GM19438 (cell line): Measurements from ENCODE around the gene FAM204A.

ENCODE experiments used
- ATAC-seq: cut with Tn5 transposase; IDR thresholded peaks from one replicate; pipeline ENCODE4 v1.9.1; 2021; ENCODE audit warnings: low read depth; ENCODE audit not compliant: unreplicated experiment

The FAM204A gene

DNA sequence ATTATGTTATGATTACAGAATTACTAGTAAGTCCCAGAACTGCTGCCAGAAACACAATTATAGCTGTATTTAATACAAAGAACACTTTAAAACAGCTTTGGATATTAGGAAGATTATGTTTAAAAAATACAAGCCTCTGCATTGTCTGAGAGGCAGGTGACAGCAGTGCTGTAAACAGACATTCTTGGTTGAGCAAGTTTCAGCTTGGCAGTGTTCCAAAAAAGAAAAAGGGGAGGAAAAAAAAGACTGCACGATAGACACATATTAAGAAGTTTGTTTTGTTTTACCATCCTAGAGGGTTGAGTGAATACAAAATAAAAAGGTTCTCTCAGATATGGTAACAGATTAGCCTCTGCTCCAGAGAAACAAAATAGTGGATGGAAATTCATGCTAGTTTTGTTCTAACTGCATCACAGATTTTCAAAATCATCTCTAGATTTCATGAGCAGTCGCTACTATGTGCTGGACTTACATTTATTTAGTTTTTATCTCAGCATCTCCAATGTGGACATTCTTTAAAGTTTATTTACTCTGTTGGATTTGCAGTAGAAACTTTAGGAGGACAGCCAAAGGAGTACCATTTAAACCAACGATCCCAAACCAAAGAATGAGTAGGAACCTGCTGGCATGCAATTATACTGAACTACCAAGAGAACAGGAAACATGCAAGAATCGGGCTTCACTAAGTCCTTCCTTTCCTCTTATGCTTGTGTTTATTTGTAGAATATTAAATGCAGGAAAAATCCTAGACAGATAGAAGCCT is 9.0 kb downstream of the FAM204A start:
- no peak for ATAC-seq

DNA sequence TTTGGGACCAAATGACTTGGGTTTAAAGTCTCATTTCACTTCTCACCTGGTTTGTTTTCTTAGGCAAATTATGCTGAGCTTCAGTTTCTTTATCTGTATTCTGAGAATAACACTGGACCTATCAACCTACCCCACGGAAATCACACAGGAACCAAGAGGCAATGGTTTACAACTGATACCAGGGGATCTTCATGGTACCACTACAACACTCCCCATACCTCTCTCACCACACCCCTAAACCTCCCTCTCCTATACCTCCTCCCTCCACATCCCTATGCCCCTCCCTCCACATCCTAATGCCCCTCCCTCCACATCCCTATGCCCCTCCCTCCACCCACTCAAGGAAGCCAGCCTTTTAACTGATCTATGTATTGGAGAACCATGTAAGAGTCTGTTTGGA is 9.9 kb downstream of the FAM204A start:
- no peak for ATAC-seq

DNA sequence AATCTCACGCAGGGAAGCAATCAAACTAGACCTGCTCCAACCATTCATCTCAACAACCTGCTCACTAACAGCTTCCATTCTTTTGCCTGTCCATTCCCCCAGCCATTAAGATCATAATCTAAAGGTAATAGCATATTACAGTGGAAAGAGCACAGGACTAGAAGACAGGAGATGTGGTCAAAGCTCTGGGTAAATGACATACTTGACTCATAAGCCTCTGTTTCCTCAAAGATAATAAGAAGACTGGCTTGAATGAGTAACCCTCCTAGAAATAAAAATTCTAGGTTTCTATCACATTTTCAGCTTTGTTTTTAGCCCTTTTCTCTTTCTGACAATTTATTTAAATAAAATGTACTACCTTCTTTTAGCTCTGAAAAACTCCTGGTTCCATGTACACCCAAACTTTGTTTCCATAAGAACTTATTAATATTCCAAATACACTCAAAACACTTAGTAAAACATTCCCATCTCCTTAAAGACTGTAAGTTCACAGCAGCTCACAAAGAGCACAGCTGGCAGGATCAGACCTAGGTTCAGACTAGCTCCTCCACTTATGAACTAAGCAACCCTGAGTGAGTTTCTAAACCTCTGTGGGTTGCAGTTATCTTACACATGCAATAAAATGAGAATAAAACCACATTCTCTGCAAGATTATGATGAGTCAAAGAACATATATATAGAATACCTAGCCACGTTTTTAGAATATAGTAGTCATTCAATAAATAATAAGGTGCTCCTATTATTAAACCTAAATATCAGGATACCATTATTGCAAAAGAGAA is 11.6 kb downstream of the FAM204A start:
- no peak for ATAC-seq

DNA sequence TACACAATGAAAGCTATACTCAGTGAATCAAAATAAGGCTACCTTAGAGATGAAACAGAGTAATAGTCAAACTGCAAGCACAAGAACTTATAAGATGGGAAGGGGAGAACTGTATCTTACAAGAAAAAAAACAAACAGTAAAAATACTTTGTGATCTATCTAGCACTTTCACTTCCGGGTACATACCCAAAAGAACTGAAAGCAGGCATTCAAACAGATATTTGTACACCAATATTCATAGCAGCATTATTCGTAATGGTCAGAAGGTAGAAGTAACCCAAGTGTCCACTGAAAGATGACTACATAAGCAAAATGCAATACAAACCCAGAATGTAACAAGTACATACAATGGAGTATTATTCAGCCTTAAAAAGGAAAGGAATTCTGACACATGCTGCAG is 18.0 kb downstream of the FAM204A start:
- no peak for ATAC-seq

DNA sequence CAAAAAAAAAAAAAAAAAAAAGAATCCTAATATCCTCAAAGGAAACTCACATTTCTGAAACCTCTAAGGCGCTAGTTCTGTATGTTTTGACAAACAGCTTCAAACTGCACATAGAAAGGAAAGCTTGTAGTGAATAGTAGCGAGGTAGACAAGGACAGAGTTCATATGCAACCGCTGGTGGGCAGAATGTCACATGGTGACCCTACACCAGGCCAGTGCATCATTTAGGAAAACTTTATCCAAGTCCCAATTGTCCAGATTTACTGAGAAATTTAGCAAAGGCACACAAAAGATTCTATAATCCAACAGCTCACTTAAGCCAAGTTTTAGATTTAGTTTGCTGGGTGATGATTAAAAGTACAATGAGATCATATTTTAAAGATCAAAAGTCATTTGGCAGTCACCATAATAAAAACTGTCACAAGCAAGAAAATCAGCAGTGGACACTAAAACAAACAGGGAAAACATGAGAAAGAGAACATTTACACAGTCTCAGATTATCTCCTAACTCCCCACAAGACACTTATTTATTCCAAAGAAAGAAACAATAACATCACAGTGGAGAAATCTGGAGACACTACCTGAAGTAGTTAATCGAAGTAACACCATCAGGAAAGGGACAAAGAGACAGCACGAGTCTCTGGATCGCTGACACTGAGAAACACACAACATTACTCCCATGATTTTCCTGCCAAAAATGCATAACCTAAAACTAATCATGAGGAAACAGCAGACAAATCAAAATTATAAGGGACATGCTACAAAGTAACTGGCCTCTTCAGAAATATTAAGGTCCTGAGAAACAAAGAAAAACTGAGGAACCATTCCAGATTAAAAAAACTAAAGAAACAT is 20.2 kb downstream of the FAM204A start:
- no peak for ATAC-seq

DNA sequence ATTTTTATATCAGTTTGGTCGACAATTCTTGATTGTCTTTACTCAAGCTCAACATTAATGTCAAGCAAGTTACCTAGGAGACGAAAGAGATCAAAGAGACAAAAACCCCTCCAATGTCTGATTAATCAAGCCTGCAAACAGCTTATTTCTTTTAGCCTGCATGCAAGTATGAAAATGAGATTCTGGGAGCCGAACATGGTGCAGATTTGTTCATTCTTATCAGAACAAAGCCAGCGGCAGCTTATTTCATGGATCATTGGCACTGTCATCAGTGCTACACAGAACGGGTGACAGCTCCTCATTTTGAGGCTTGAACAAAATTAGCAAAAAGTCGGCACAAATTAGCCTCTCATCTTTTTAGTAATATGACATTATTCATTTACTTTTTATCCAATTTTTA is 26.5 kb downstream of the FAM204A start:
- ATAC-seq, result no peak

DNA sequence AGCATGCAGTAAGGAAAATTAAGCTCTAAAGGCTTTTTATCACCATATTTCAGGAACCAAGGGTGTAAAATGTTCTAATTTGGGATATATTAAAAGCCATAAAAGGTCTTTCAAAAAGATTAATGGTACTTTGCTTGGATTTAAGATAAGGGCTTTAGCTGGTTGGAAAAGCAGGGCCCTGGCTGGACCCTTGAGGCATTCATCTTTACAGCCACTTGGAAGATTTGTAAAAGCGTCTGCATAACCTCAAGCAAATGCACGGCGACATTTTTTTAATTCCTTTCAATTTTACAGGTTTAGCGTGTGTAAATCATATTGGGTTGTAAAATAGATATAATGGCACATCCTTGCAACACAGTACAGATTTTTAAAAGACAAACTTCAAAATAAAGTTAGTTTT is 27.2 kb downstream of the FAM204A start:
- no peak for ATAC-seq

DNA sequence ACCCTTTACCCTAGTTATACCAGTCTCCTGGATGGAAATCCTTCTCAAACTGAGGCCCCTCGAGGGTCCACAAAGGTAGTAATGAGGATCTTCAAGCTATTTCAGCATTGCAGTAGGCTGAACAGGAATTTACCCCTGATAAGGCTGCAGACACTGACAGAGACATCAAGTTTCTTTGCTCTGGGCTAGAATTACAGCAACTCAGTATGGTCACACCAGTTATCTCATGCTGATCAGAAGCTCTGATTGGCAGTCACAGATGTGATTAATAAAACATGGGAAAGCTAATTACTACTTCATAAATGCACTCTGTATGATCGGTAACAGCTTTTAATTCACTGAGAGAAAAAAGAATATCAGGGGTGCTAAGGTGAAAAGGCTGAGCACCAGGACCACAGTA is 30.6 kb downstream of the FAM204A start:
- no peak for ATAC-seq

DNA sequence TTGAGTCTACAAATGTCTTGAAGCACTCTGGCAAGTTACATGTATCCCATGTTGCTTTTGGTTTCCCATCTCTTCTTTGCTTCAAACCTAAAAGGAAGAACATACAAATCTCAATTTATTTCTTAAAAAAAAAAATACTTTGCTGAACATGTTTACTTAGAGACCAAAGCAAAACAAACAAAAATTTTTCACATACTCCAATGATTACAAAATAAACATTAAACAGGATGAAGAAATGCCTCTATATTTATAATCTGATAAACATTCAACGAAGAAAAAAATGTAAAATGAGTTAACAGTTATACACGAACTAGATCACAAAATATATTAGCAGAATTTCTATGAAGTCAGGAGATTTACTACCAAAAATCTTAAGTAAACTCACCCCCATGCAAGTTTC is 31.3 kb downstream of the FAM204A start:
- ATAC-seq, result no peak

DNA sequence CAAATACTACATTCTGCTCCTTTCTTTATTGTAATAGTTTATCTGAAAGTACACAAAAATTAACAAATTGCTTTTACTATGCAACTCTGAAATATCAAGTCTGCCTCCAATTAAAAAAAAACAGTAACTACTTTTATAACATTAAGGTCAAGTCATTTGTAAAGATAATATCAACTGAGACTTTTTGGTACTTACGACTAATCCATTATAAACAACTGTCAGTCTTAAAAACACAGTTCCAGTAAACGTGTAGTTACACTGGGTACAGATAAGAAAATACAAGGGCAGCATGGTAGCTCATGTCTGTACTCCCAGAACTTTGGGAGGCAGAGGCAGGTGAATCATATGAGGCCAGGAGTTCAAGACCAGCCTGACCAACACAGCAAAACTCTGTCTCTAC is 32.2 kb downstream of the FAM204A start:
- ATAC-seq, result no peak

DNA sequence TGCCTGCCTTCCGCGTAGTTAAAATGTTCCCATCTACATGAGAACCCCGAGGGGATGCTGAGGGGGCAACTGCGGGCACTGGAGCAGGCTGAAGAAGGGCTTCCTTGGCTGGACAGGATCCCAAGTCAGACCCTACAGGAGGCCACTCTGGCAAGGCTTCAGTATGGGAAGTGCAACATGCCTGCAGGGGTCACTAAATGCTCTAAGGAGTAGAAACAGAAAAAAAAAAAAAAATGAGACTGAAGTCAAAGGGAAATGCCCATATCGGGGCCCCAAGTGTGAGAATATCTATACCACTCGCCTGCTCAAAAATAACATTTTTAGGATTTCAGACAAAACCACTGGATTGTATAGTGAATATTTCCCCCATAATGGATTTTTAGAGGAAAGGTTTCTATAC is 33.5 kb downstream of the FAM204A start:
- ATAC-seq, result no peak

DNA sequence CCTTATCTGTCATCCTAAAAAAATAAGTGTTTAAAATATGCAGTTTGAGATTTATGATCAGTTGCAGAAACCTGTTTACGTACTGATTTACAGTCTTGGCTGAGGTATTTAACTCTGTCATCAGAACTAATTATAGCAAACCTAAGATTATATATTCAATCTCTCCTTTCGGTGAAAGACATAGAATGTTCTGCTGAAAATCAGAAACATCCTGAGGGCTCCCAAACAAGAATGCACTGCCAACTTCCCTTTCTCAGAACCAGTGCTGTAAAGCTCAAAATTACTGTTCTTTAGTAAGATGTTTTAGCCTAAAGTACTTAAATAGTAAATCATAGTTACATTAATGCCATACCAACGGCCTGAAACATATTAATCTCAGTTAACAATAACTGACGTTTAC is 34.3 kb downstream of the FAM204A start:
- no peak for ATAC-seq

DNA sequence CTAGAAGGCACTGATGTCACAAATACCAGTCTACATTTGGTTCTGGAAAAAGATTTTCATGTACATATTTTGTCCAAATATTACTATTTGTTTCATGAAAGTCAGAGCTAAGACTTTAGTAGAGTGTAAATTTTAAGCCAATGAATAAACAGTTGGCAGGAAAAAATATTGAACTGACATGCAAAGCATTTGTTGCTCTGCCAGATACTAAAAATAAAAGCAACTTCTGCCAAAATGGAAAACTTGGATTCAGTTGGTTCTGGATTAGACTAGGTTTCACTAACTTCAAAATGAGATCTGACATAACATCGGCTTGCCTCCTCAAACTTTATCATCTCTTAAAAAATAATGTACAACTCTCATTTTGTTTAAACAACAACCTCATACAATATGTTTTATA is 34.9 kb downstream of the FAM204A start:
- ATAC-seq, result no peak

DNA sequence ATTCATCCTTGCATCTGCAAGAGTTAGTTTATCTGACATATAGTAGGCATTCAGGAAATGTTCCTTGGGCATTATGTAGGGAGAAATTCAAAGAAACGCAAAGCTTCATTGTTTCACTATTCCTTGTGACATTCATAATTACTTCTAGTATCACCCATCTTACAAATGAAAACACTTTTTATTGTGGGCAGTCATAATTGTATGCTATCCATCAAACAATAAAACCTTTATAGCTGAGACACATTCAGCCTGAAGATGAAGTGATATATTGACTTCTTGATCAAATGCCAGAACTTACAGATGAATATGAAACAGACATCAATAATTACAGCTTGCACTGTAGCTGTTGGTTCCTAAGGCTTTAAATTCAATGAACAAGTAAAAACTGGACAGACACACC is 36.4 kb downstream of the FAM204A start:
- ATAC-seq, result no peak

DNA sequence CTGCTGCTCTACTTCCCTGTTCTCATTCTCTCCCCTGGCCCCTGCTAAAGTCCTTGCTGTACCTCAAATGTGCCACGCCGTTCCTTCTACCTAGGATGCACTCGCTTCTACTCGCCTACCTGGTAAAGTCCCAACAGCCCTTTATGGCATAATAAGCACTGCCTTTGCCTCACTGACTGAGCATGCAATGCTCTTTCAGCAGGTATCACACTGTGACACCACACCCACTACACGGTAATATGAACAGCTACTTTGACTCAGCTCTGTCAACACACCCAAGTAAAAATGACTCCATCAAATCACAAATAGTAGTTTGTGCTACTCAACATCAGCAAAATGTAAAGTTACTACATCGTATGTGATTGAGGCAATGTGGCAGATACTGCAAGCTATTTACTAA is 37.6 kb downstream of the FAM204A start:
- no peak for ATAC-seq

DNA sequence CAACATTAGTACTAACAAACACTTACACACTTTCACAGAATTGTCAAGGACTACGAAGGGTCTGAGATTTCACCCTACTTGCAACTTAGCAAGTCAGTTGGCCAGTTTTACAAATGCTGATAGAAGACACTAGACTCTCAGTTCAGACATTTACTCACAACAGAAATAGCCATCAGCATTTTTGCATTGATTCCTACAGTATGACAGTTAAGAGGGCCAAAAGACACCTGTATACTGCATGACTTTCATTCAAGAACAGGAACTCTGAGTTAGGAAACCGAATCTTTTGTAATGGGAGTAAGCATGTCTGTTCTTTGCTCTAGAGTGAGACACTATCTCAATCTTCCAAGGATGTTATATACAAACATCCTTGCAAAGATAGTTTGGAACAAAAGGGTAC is 40.9 kb downstream of the FAM204A start:
- ATAC-seq, result no peak

DNA sequence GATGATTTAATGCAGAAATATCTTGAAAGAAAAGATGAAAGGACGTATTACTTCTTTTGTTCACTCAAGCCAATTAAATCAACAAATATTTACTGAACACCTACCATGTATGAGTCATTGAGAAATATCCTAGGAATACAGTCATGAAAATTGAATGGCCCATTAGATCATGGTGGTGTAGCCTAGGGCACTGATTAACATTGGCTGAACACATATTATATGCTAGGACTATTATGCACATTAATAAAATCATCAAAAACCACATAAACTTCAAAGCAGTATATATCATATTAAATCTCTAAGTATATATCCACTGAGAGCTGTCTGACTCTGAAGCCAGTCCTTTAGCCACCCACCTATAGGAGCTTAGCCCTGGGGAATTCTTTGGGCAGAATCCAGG is 41.8 kb downstream of the FAM204A start:
- no peak for ATAC-seq

DNA sequence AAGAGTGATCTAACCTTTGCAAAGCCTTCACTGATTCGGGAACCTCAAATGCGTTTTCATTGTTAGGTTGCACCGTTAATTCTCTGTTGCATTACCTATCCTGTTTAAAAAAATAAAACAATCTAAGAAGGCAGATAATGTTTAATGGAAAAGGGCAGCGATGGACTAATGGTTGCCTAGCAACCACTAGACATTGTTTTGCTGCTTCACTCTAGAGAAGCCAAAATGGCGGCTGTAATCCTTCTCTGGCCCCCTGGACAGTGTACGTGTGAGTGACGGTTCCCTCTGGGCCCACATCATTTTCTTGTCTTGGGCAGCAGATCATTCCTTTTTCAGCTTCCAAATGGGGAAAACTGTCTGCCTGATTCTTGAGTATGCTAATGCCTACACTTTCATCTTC is 43.3 kb downstream of the FAM204A start:
- no peak for ATAC-seq

DNA sequence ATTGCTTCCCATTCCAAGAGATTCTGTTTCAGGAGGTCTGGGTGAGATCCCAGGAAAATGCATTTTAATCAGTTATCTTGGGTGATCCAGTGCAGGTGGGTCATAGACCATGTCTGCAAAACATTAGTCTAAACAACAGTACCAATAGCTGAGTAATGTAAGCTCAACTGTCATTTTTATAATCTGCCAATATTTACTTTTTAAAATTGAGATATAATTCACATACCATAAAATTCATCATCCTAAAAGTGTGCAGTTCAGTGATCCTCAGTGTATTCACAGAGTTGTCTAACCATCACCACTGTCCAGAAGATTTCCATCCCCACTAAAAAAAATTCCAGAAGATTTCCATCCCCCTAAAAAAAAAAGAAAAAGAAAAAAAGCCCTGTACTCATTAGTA is 51.0 kb downstream of the FAM204A start:
- no peak for ATAC-seq

DNA sequence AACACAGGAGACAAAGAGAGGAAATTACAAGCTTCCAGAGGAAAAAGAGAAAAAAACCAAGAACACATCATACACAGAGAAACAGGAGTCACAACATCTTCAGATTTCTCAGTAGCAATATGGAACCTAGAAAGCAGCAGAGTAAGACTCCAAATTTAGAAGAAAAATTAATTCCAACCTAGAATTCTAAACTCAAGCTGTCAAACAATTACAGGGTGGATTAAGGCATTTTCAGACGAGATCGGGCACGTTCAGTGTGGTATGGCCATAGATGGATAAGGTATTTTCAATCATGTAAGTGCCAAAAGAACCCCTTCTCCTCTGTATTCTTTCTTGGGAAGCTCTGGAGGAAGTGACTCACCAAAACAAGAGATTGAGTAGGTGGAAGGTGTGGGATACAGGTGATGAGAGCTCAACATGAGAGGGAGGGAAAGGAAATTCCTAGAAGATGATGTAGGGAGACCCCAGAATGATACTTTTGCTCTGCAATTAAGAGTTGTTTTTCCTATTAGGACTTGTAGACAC is 51.6 kb downstream of the FAM204A start:
- no peak for ATAC-seq
